Brain microvascular endothelial cell (primary cell): ENCODE measurements around the gene DAB2IP.

Source experiments
- DNase-seq: peaks from one replicate; pipeline ENCODE4 v3.0.0-alpha.2; 2020
- H3K27ac ChIP-seq: fragments of 250-450 bp; sonication (Bioruptor Pico); 2 replicates; pipeline ENCODE4 v1.5.1; 2020; ENCODE audit warnings: mild to moderate bottlenecking, moderate library complexity
- H3K27me3 ChIP-seq: fragments of 250-450 bp; sonication (Bioruptor Pico); replicated peaks from 2 replicates; pipeline ENCODE4 v1.5.1; 2020; ENCODE audit warnings: mild to moderate bottlenecking
- H3K36me3 ChIP-seq: fragments of 250-450 bp; sonication (Bioruptor Pico); replicated peaks from 2 replicates; pipeline ENCODE4 v1.5.1; 2020; ENCODE audit warnings: mild to moderate bottlenecking
- H3K4me3 ChIP-seq: 2 replicates; pipeline ENCODE4 v1.5.1; 2011; ENCODE audit warnings: low read depth, mild to moderate bottlenecking, control low read depth, low read length, moderate library complexity
- in situ Hi-C: cut with HindIII; loops from 2 replicates; pipeline ENCODE4 v1.10.0; 2017; ENCODE audit warnings: low sequenced_read_pairs, low pct_ligation_motif_present
- TF ChIP-seq, protein P1 (sequence below): IDR thresholded peaks from 2 replicates; pipeline ENCODE4 v1.5.1; 2011; ENCODE audit warnings: low read depth, mild to moderate bottlenecking, moderate library complexity, low read length, control low read depth, inconsistent platforms; ENCODE audit errors: missing control alignments

Gene DAB2IP

DNA sequence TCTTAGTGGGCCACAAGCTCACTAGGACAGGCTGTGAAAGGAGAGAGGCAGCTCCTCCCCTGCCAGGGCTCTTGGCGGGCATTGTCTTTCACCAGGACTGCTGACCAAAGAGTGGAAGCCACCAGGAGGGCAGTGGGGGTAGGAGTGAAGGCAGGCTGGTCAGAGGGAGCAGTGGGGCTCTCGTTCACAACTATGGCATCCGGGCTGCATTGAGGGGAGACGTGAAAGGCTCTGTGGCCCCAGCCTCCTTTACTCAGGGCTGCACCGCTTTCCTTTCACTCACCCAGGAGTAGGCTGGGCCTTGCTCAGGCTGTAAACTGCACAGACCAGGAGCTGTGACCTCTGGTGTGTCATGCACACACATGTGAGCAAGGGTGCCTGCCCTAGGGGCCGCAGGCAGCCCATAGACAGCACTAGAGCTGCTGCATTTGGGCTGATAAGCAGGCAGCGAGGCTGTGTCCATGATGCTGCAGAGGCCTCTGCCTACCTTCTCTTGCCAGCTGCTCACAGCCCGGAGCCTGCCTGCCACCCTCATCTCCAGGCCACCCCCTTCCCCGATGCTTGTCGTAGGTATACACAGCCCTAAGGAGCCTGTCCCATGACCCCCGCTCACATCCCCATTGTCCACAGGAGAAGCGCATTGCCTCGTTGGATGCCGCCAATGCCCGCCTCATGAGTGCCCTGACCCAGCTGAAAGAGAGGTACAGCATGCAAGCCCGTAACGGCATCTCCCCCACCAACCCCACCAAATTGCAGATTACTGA lies 130.4 kb downstream of the DAB2IP start:
- no peak for DNase-seq
- peaks cover 22% of the 10 kb centered on the region for H3K36me3 ChIP-seq
- no peak overlapping the region for H3K27ac ChIP-seq
- H3K4me3 ChIP-seq: no peak overlapping the region
- in situ Hi-C loops: no loop called here
- TF ChIP-seq, protein P1, sequence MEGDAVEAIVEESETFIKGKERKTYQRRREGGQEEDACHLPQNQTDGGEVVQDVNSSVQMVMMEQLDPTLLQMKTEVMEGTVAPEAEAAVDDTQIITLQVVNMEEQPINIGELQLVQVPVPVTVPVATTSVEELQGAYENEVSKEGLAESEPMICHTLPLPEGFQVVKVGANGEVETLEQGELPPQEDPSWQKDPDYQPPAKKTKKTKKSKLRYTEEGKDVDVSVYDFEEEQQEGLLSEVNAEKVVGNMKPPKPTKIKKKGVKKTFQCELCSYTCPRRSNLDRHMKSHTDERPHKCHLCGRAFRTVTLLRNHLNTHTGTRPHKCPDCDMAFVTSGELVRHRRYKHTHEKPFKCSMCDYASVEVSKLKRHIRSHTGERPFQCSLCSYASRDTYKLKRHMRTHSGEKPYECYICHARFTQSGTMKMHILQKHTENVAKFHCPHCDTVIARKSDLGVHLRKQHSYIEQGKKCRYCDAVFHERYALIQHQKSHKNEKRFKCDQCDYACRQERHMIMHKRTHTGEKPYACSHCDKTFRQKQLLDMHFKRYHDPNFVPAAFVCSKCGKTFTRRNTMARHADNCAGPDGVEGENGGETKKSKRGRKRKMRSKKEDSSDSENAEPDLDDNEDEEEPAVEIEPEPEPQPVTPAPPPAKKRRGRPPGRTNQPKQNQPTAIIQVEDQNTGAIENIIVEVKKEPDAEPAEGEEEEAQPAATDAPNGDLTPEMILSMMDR: no peak
- no peaks in the 10 kb centered on the region for H3K27me3 ChIP-seq

- H3K27ac ChIP-seq: no peak overlapping the region
- H3K36me3 ChIP-seq: peaks cover 19% of the 10 kb centered on the region
- TF ChIP-seq, protein P1: no peak
- H3K27me3 ChIP-seq: no peaks in the 10 kb centered on the region
- DNase-seq: no peak
- in situ Hi-C loops: no loop called here
- no peak overlapping the region for H3K4me3 ChIP-seq
Observed at GRCh38 chr9:121782514-121783110, 131.2 kb downstream of the DAB2IP start.

GRCh38 chr9:121783111-121783510 lies 131.7 kb downstream of the DAB2IP start:
- no peak for DNase-seq
- Histone ChIP-seq H3K4me3 (no peak overlapping the region), H3K36me3 (peaks cover 19% of the 10 kb centered on the region), H3K27me3 (no peaks in the 10 kb centered on the region), H3K27ac (no peak overlapping the region)
- in situ Hi-C loops: no loop called here
- TF ChIP-seq, protein P1: no peak

DNA sequence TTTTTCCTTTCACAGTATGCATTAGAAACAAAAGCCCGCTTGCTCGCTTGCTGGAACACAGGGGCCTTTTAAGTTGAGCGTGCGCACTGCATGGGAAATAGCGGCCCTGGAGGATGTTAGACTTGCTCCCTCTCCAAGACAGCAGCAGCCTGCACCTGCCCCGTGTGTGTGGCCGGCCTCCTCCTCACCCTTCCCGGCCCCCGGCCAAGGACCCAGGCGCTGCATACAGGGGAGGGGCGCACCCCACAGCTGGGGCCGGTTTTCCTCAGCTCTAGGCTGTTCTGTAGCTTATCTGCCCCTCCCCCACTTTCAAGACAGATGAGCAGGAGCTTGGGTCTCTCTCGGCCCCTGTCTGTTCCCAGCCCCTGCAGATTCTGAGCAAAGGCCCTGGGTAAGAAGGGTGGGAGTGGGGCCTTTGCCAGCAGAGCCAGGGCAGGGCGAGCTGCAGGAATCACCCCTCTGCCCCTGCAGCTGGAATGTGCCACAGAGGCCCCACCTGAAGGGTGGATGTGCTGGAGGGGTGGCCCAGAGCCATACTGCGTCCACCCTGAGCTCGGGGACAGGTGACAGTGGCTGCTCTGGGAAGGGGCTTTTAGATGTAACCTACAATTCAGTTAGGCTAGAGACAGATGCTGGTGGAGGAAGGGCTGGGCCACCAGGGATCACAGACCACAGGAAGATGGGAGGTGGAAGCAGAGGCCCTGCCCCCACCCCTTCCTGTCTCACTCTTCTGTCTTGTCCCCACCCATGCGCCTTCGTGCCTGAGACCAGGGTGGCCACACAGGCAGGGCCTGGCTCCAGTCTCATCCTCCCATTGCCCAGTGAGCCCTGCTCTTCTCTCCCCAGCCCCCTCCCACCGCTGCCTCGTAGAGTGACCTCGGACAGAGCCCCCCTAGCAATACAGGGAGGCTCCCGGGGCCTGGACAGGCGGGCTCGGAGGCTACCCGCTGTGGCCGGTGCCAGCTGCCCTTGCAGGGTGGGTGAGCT lies 132.4 kb downstream of the DAB2IP start:
- TF ChIP-seq, protein P1: no peak
- in situ Hi-C loops: no loop called here
- DNase-seq: no peak
- Histone ChIP-seq H3K4me3 (no peak overlapping the region), H3K27ac (no peak overlapping the region), H3K27me3 (no peaks in the 10 kb centered on the region), H3K36me3 (peaks cover 19% of the 10 kb centered on the region)

DNA sequence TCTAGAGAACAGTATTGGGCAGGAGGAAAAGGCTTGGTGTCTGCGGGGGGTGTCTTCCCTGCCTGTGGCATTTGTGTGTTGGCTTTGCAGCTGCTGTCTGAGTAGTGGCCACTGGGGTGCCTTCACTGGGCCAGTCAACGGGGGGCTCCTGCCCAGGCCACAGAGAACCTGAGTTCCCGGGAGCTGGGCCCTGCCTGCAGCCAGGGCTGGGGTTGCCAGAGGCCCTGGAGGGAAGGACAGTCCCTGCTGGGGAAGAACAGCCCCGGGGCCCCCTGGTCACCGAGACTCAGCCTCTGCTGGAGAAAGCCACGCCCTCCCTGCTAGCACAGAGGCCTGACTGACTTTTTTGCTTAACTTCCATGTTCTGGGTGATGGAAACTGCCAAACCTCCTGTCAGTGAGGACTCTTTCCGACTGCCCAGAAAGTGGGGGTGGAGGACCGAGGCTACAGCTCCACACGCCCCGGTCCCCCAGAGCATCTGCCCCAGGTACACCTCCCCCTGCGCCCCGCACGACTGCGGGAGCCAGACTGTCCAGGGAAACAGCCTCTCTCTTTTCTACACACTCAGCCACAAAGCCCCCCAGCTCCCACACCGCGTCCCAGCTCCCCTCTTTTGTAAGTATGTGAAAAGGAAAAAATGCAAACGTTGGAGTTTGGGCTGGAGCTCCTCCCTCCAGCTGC lies 133.4 kb downstream of the DAB2IP start:
- no peaks in the 10 kb centered on the region for H3K27me3 ChIP-seq
- no peak overlapping the region for H3K27ac ChIP-seq
- H3K36me3 ChIP-seq: peaks cover 19% of the 10 kb centered on the region
- H3K4me3 ChIP-seq: no peak overlapping the region
- DNase-seq: no peak
- in situ Hi-C loops: no loop called here
- TF ChIP-seq, protein P1: peak; percentile 36
